M059J (cell line): Measurements from ENCODE around the gene PXMP2. TPM values are rescaled to one million over a fixed set of nuclear protein-coding genes. Genes with fewer than 3 reads are reported as not detected.
A peak's percentile ranks its signal among the peaks of the same experiment; 100 is the strongest.
"Not testable (repeated sequence)": the region's sequence is repeated elsewhere in the genome, so short reads cannot be mapped to it uniquely, and the experiment has no call there.

Source experiments
- DNase-seq: peaks from one replicate; pipeline ENCODE4 v3.0.0-alpha.2; 2012; ENCODE audit warnings: low read depth
- total RNA-seq: library from RNA; depleted of rRNA; stranded (reverse); fragments of >200 nt; shearing (Covaris generic); gene quantifications from 2 replicates; pipeline ENCODE4 v1.2.3, GENCODE V29; 2014

The PXMP2 gene
- total RNA-seq, 1 experiment from 2014 or later: 66.4 TPM

GRCh38 chr12:132692030-132692429, 4.6 kb downstream of the PXMP2 start:
- not testable (repeated sequence) for DNase-seq

GRCh38 chr12:132694888-132695287, 7.5 kb downstream of the PXMP2 start:
- not testable (repeated sequence) for DNase-seq

GRCh38 chr12:132695431-132695830, 8.0 kb downstream of the PXMP2 start:
- no peak for DNase-seq

- no peak for DNase-seq
Observed at GRCh38 chr12:132698341-132698740, 11.0 kb downstream of the PXMP2 start.

- DNase-seq: peak; percentile 66
Observed at GRCh38 chr12:132700212-132700822, 12.9 kb downstream of the PXMP2 start.

- no peak for DNase-seq
Observed at GRCh38 chr12:132702640-132703039, 15.3 kb downstream of the PXMP2 start.

- DNase-seq: no peak
Observed at GRCh38 chr12:132703641-132704040, 16.3 kb downstream of the PXMP2 start.

- DNase-seq: no peak
Observed at GRCh38 chr12:132707241-132707640, 19.9 kb downstream of the PXMP2 start.

GRCh38 chr12:132708150-132708549, 20.8 kb downstream of the PXMP2 start:
- no peak for DNase-seq

GRCh38 chr12:132710043-132710404, 22.6 kb downstream of the PXMP2 start:
- no peak for DNase-seq

- peak; percentile 83 for DNase-seq
Observed at GRCh38 chr12:132710405-132711079, 23.2 kb downstream of the PXMP2 start, which contains the start of gene PGAM5. TSS of gene PGAM5 (plus strand) at chr12:132710842. CDS start at chr12:132710877, 35 bp downstream.

GRCh38 chr12:132711080-132711843, 23.9 kb downstream of the PXMP2 start:
- DNase-seq: no peak

- DNase-seq: no peak
Observed at GRCh38 chr12:132713123-132713522, 25.7 kb downstream of the PXMP2 start.

- DNase-seq: no peak
Observed at GRCh38 chr12:132715874-132716273, 28.5 kb downstream of the PXMP2 start.

GRCh38 chr12:132716356-132716755, 29.0 kb downstream of the PXMP2 start:
- no peak for DNase-seq

- DNase-seq: no peak
Observed at GRCh38 chr12:132717011-132717410, 29.6 kb downstream of the PXMP2 start.

- no peak for DNase-seq
Observed at GRCh38 chr12:132717531-132718387, 30.4 kb downstream of the PXMP2 start.

GRCh38 chr12:132718644-132719043, 31.3 kb downstream of the PXMP2 start:
- DNase-seq: no peak

GRCh38 chr12:132719141-132719953, 32.0 kb downstream of the PXMP2 start:
- peak; percentile 49 for DNase-seq

- no peak for DNase-seq
Observed at GRCh38 chr12:132719954-132720324, 32.6 kb downstream of the PXMP2 start.
